COLO668 (cell line): Measurements from ENCODE around the gene RNASE8.
"Not testable (repeated sequence)": the region's sequence is repeated elsewhere in the genome, so short reads cannot be mapped to it uniquely, and the experiment has no call there.

Experiments
- DNase-seq: peaks from one replicate; lab custom pipeline; 2025; ENCODE audit not compliant: unreplicated experiment; lab: John Stamatoyannopoulos, UW

RNASE8 gene

GRCh38 chr14:21057803-21058675 is at the start of gene RNASE8:
TSS of gene RNASE8 (plus strand) at chr14:21057822. CDS start at chr14:21057893, 71 bp downstream.
- no peak for DNase-seq

- not testable (repeated sequence) for DNase-seq
Observed at GRCh38 chr14:21009721-21010120, 47.9 kb upstream of the RNASE8 start.

- no peak for DNase-seq
Observed at GRCh38 chr14:21011136-21011535, 46.5 kb upstream of the RNASE8 start.

- DNase-seq = peak; percentile 81
Observed at GRCh38 chr14:21014761-21015190, 42.8 kb upstream of the RNASE8 start.

- DNase-seq = no peak
Observed at GRCh38 chr14:21015312-21015711, 42.3 kb upstream of the RNASE8 start.

GRCh38 chr14:21016413-21017190 is 41.0 kb upstream of the RNASE8 start:
- no peak for DNase-seq

- no peak for DNase-seq
Observed at GRCh38 chr14:21017528-21018245, 39.9 kb upstream of the RNASE8 start.

- no peak for DNase-seq
Observed at GRCh38 chr14:21018286-21018685, 39.3 kb upstream of the RNASE8 start.

GRCh38 chr14:21018781-21019180 is 38.8 kb upstream of the RNASE8 start:
- DNase-seq = no peak

- no peak for DNase-seq
Observed at GRCh38 chr14:21019366-21019765, 38.3 kb upstream of the RNASE8 start.

- DNase-seq = no peak
Observed at GRCh38 chr14:21020977-21021545, 36.6 kb upstream of the RNASE8 start.

GRCh38 chr14:21022686-21023085 is 34.9 kb upstream of the RNASE8 start:
- DNase-seq = no peak

- DNase-seq = no peak
Observed at GRCh38 chr14:21023174-21023573, 34.4 kb upstream of the RNASE8 start.

- DNase-seq = no peak
Observed at GRCh38 chr14:21023817-21024584, 33.6 kb upstream of the RNASE8 start.

- peak; percentile 14 for DNase-seq
Observed at GRCh38 chr14:21024585-21025370, 32.8 kb upstream of the RNASE8 start, which contains the start of gene NDRG2. TSS of gene NDRG2 (minus strand) at chr14:21025061. CDS start at chr14:21023315, 1,746 bp downstream.

GRCh38 chr14:21025371-21026273 is 32.0 kb upstream of the RNASE8 start:
- DNase-seq = no peak

- DNase-seq = no peak
Observed at GRCh38 chr14:21026274-21026987, 31.2 kb upstream of the RNASE8 start.

- DNase-seq = no peak
Observed at GRCh38 chr14:21026988-21027315, 30.7 kb upstream of the RNASE8 start.
